HepG2 (cell line): ENCODE results near the gene ETFB. TPM values are rescaled to one million over a fixed set of nuclear protein-coding genes. Genes with fewer than 3 reads are reported as not detected.

ENCODE experiments used
- GATAD2A ChIP-seq: IDR thresholded peaks from 2 replicates; pipeline ENCODE4 v1.6.1; 2016
- POLR2AphosphoS5 ChIP-seq: IDR thresholded peaks from 2 replicates; pipeline ENCODE4 v1.6.1; 2012; ENCODE audit warnings: low read depth, low read length
- SMAD1 ChIP-seq: sonication (generic); formaldehyde crosslinking; IDR thresholded peaks from 2 replicates; pipeline ENCODE4 v1.4.0; 2020; ENCODE audit warnings: missing genetic modification reagents, low read depth, mild to moderate bottlenecking, borderline replicate concordance
- TSC22D2 ChIP-seq: sonication (generic); formaldehyde crosslinking; IDR thresholded peaks from 2 replicates; pipeline ENCODE4 v1.5.1; 2020; ENCODE audit warnings: missing genetic modification reagents, mild to moderate bottlenecking, borderline replicate concordance
- XBP1 ChIP-seq: sonication (generic); formaldehyde crosslinking; IDR thresholded peaks from 2 replicates; pipeline ENCODE4 v1.5.0; 2020; ENCODE audit warnings: missing genetic modification reagents
- ZHX2 ChIP-seq, 2 experiments: sonication (generic) in 1 of 2; formaldehyde crosslinking in 1 of 2; IDR thresholded peaks; 2 replicates each; pipeline versions ENCODE4 v1.6.1 to v1.9.0; 2014 to 2022; ENCODE audit warnings: antibody characterized with exemption in 1 of 2, borderline replicate concordance in 1 of 2, inconsistent platforms in 1 of 2, low read depth in 1 of 2, missing genetic modification reagents in 1 of 2
- ZNF569 ChIP-seq: sonication (generic); formaldehyde crosslinking; IDR thresholded peaks from 2 replicates; pipeline ENCODE4 v1.5.0; 2020; ENCODE audit warnings: mild to moderate bottlenecking, missing genetic modification reagents, moderate library complexity, borderline replicate concordance
- ZNF609 ChIP-seq: sonication (generic); formaldehyde crosslinking; IDR thresholded peaks from 2 replicates; pipeline ENCODE4 v1.4.0; 2020; ENCODE audit warnings: mild to moderate bottlenecking, missing genetic modification reagents, borderline replicate concordance
- ZNF687 ChIP-seq: sonication (generic); formaldehyde crosslinking; IDR thresholded peaks from 2 replicates; pipeline ENCODE4 v1.5.1; 2020; ENCODE audit warnings: mild to moderate bottlenecking, missing genetic modification reagents, moderate library complexity
- polyA plus RNA-seq, 8 experiments: library from polyadenylated mRNA; depleted of rRNA in 3 of 8; stranded (reverse) in 7 of 8; unstranded in 1 of 8; fragments of >200 nt; fragmentation: Illumina TruSeq in 4 of 8; extraction: Trizol in 4 of 8; gene quantifications; 2 replicates each; pipeline versions ENCODE4 v1.2.1 to v1.2.3, GENCODE V29; 2011 to 2016; ENCODE audit warnings: low read depth in 4 of 8, missing spikeins in 1 of 8, mixed read lengths in 1 of 8; ENCODE audit not compliant: insufficient read depth in 1 of 8
- total RNA-seq, 5 experiments: library from RNA; depleted of rRNA; stranded (reverse); fragments of >200 nt; fragmentation: Illumina TruSeq; extraction: Trizol; gene quantifications; 2 replicates each; pipeline ENCODE4 v1.2.3, GENCODE V29; 2016; ENCODE audit warnings: low read depth in 1 of 5

Gene ETFB
- total and polyA plus RNA-seq, 2 of the 13 experiments (the other 11 are each of a cell fraction or from before 2014, with no cell fraction given): 678 to 1,314 TPM

- TF ChIP-seq ZHX2 (IDR thresholded peaks at IDR 0.05; ENCODE audit: low read depth) (no peak), ZHX2 (CRISPR knock-in tag; IDR thresholded peaks at IDR 0.05; ENCODE audit: borderline replicate concordance) (peak; percentile 29; the same call in 1 of the 2 replicates), XBP1 (CRISPR knock-in tag) (no peak), GATAD2A (CRISPR knock-in tag) (no peak), ZNF569 (CRISPR knock-in tag) (no peak), SMAD1 (no peak), POLR2AphosphoS5 (peak; percentile 70), ZNF687 (CRISPR knock-in tag) (peak; percentile 75), TSC22D2 (CRISPR knock-in tag) (no peak), ZNF609 (CRISPR knock-in tag) (no peak)
Observed at GRCh38 chr19:51339687-51340656, 26.2 kb downstream of the ETFB start (continued).
